NT2/D1 (cell line): ENCODE measurements around the gene KMT2D.

Source experiments
- SUZ12 ChIP-seq: IDR thresholded peaks from 2 replicates; pipeline ENCODE4 v1.6.1; 2011; ENCODE audit not compliant: insufficient read length, insufficient read depth; ENCODE audit errors: extremely low read depth
- YY1 ChIP-seq: IDR thresholded peaks from 2 replicates; pipeline ENCODE4 v1.6.1; 2011; ENCODE audit not compliant: insufficient read length, insufficient read depth

- TF ChIP-seq YY1 (no peak), SUZ12 (no peak)
Measured at GRCh38 chr12:49092086-49092815, 31.7 kb upstream of the KMT2D start.
